ENCODE results near the gene LZTS2. TPM values are rescaled to one million over a fixed set of nuclear protein-coding genes. Genes with fewer than 3 reads are reported as not detected.

Gene LZTS2, protein sequence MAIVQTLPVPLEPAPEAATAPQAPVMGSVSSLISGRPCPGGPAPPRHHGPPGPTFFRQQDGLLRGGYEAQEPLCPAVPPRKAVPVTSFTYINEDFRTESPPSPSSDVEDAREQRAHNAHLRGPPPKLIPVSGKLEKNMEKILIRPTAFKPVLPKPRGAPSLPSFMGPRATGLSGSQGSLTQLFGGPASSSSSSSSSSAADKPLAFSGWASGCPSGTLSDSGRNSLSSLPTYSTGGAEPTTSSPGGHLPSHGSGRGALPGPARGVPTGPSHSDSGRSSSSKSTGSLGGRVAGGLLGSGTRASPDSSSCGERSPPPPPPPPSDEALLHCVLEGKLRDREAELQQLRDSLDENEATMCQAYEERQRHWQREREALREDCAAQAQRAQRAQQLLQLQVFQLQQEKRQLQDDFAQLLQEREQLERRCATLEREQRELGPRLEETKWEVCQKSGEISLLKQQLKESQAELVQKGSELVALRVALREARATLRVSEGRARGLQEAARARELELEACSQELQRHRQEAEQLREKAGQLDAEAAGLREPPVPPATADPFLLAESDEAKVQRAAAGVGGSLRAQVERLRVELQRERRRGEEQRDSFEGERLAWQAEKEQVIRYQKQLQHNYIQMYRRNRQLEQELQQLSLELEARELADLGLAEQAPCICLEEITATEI
- 35.6 TPM for total RNA-seq
- 10 to 100 TPM; 55.0 to 72.0 (median 63.2) TPM for polyA plus RNA-seq (ENCODE audit: insufficient read depth in 1 of 8, insufficient read length in 8 of 8, low replicate concordance in 1 of 8)
- long read RNA-seq, donor 1, full-length matches to known transcripts: 4 of 4 reads
- long read RNA-seq, donor 1, partial matches to known transcripts: 0 of 4 reads
- long read RNA-seq, donor 1, other reads (novel, unspliced or antisense): 0 of 4 reads
- long read RNA-seq, donor 2: 0 reads
- long read RNA-seq, donor 3, full-length matches to known transcripts: 11 of 33 reads
- long read RNA-seq, donor 3, partial matches to known transcripts: 9 of 33 reads
- long read RNA-seq, donor 3, other reads (novel, unspliced or antisense): 13 of 33 reads
- long read RNA-seq, donor 4, full-length matches to known transcripts: 9 of 25 reads
- long read RNA-seq, donor 4, partial matches to known transcripts: 10 of 25 reads
- long read RNA-seq, donor 4, other reads (novel, unspliced or antisense): 6 of 25 reads
- long read RNA-seq, donor 5, full-length matches to known transcripts: 13 of 50 reads
- long read RNA-seq, donor 5, partial matches to known transcripts: 17 of 50 reads
- long read RNA-seq, donor 5, other reads (novel, unspliced or antisense): 20 of 50 reads
- long read RNA-seq, donor 6, full-length matches to known transcripts: 9 of 26 reads
- long read RNA-seq, donor 6, partial matches to known transcripts: 9 of 26 reads
- long read RNA-seq, donor 6, other reads (novel, unspliced or antisense): 8 of 26 reads
- long read RNA-seq, donor 7, full-length matches to known transcripts: 11 of 37 reads
- long read RNA-seq, donor 7, partial matches to known transcripts: 26 of 37 reads
- long read RNA-seq, donor 7, other reads (novel, unspliced or antisense): 0 of 37 reads
- long read RNA-seq, donor 8, transcript LZTS2-205 (3 exons, 804 nt): major isoform, 5 of 6 reads
- long read RNA-seq, donor 8, partial matches to known transcripts: 0 of 6 reads
- long read RNA-seq, donor 8, other reads (novel, unspliced or antisense): 0 of 6 reads
- long read RNA-seq, donor 9, full-length matches to known transcripts: 8 of 21 reads
- long read RNA-seq, donor 9, partial matches to known transcripts: 13 of 21 reads
- long read RNA-seq, donor 9, other reads (novel, unspliced or antisense): 0 of 21 reads
- long read RNA-seq, donor 10, full-length matches to known transcripts: 16 of 27 reads
- long read RNA-seq, donor 10, partial matches to known transcripts: 5 of 27 reads
- long read RNA-seq, donor 10, other reads (novel, unspliced or antisense): 6 of 27 reads
- long read RNA-seq, donor 11, full-length matches to known transcripts: 7 of 23 reads
- long read RNA-seq, donor 11, partial matches to known transcripts: 9 of 23 reads
- long read RNA-seq, donor 11, other reads (novel, unspliced or antisense): 7 of 23 reads

DNA sequence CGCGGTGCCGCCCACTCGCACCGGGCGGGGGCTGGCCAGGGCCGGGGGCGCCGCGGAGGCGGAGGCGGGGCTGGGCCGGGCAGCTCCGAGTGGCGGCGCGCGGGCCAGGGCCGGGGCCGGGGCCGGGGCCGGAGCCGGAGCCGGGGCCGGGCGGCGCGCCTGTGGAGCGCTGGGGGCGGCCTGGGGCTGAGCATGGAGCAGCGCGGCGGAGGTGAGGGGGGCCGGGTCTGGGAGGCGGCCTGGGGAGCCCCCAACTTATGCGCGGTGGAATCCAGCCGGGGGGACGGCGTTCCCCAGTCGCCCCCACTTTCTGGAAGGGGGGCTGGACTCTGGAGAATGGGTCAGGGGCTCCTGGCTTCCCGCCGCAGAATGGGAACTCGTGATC lies at the start of gene LZTS2:
Gene LZTS2, plus strand, starts transcription at position 67 of the 385 bp plus-strand sequence. CDS start 2,731 bp downstream, outside the sequence.
- peak; percentile 60 for DNase-seq
- Histone ChIP-seq H3K36me3 (ENCODE audit: control insufficient read depth, insufficient read depth, low read length) (peaks cover 28% of the 10 kb centered on the region), H3K27ac (ENCODE audit: low read length) (peak within 1 kb of the TSS; percentile 99), H3K4me3 (ENCODE audit: low read length) (peak within 1 kb of the TSS; percentile 77), H3K4me1 (ENCODE audit: control insufficient read depth, insufficient read depth, low read length) (peaks cover 65% of the 10 kb centered on the region), H3K27me3 (ENCODE audit: control insufficient read depth, insufficient read depth, low read length) (no peaks in the 10 kb centered on the region), H3K9me3 (replicated peaks; ENCODE audit: control insufficient read depth, low read depth, low read length) (no peaks in the 10 kb centered on the region)
- under 1% methylated on average over 40 of the region's 44 CpGs for WGBS (ENCODE audit: insufficient coverage)

DNA sequence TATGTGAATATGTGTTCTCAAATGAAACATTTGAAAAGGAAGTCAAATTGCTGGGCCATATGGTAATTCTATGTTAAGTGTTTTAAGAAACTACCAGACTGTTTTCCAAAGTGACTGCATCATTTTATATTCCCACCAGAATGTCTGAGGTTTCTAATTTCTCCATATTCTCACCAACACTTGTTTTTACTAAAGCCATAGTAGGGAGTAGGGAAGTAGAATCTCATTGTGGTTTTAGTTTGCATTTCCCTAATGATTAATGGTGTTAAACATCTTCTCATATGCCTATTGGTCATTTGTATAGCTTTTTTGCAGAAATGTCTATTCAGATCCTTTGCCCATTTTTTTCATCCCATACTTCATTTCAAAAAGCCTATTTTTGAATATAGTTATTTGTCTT lies 39.4 kb upstream of the LZTS2 start:
- no peak overlapping the region for H3K4me3 ChIP-seq (ENCODE audit: low read length)
- no peak overlapping the region for H3K27ac ChIP-seq (ENCODE audit: low read length)
- DNase-seq: no peak
- H3K9me3 ChIP-seq (replicated peaks; ENCODE audit: control insufficient read depth, low read depth, low read length): no peaks in the 10 kb centered on the region
- H3K36me3 ChIP-seq (ENCODE audit: control insufficient read depth, insufficient read depth, low read length): peaks cover 29% of the 10 kb centered on the region
- H3K27me3 ChIP-seq (ENCODE audit: control insufficient read depth, insufficient read depth, low read length): no peaks in the 10 kb centered on the region
- no peaks in the 10 kb centered on the region for H3K4me1 ChIP-seq (ENCODE audit: control insufficient read depth, insufficient read depth, low read length)

DNA sequence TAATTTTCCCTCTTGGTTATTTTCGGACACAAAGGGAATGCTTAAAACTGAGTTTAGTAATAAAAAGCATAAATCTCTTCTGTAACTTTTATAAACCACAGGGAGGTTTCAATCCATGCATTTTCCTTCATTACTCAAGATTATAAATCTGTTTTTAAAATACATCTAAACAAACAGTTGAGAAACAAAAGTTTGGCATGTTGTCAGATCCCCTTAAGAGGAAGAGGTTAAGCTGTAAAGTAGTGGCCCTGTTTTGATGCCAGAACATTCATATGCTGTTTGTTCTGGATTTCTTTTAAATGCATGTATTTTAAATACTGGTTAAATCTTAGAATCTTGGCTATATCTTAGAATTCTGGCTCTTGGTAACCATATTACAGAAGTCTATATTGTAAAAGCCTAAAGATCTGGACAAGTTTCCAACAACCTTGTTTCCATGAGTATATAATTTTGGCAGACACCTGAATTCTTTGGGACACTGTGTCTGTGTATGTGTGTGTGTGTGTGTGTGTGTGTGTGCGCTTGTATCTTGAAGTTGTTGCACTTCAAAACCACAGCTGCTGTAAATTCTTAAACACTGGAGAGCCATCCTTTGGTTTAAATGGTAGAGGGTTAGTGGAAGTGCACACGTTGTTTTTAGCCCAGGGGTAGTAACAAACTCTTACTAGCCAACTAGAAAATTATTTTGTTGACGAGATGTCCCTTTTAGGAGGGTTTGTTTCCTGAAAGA lies 37.1 kb upstream of the LZTS2 start:
- DNase-seq: no peak
- no CpG with 5 or more reads among the region's 4 CpGs for WGBS (ENCODE audit: insufficient coverage)
- Histone ChIP-seq H3K4me3 (ENCODE audit: low read length) (no peak overlapping the region), H3K36me3 (ENCODE audit: control insufficient read depth, insufficient read depth, low read length) (peaks cover 39% of the 10 kb centered on the region), H3K27me3 (ENCODE audit: control insufficient read depth, insufficient read depth, low read length) (no peaks in the 10 kb centered on the region), H3K4me1 (ENCODE audit: control insufficient read depth, insufficient read depth, low read length) (no peaks in the 10 kb centered on the region), H3K27ac (ENCODE audit: low read length) (no peak overlapping the region), H3K9me3 (replicated peaks; ENCODE audit: control insufficient read depth, low read depth, low read length) (no peaks in the 10 kb centered on the region)

DNA sequence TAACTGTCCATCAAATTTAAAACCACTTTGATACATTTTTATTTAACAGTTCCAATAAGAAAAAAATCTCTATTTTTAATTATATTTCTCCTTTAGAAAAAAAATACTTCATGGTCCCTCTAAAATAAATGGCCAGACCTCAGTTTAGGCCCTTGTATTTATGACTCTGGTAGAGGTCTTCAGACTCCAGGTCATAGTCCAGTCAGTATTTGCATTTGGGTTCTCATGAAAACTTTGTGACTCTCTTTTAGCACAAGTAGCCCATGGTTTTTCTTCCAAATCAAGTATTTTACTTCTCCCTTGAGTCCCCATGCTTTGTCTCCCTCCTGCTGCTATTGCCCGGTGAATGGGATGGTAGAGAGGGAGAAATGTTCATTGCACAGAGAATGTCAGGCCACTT lies 35.8 kb upstream of the LZTS2 start:
- Histone ChIP-seq H3K36me3 (ENCODE audit: control insufficient read depth, insufficient read depth, low read length) (peaks cover 36% of the 10 kb centered on the region), H3K27ac (ENCODE audit: low read length) (no peak overlapping the region)

DNA sequence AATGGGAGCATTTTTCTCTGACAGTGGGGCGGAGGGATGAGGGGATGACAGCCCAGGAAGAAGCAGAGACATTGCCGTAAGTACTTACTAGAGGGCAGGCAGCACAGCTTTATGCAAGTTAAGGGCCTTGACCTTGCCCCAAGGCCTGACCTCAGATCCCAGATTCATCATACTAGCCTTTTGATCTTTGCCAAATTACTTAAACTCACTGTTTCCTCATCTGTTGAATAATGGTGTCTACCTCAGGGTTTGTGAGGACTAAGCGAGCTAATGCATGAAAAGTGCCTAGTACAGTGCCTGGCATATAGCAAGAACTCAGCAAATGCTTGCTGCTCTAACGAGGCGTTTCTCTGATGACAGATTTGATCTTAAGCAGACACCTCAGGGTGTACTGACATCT lies 33.8 kb upstream of the LZTS2 start:
- DNase-seq: no peak
- Histone ChIP-seq H3K9me3 (replicated peaks; ENCODE audit: control insufficient read depth, low read depth, low read length) (no peaks in the 10 kb centered on the region), H3K36me3 (ENCODE audit: control insufficient read depth, insufficient read depth, low read length) (peaks cover 36% of the 10 kb centered on the region), H3K27ac (ENCODE audit: low read length) (no peak overlapping the region), H3K4me1 (ENCODE audit: control insufficient read depth, insufficient read depth, low read length) (peaks cover 16% of the 10 kb centered on the region), H3K4me3 (ENCODE audit: low read length) (no peak overlapping the region), H3K27me3 (ENCODE audit: control insufficient read depth, insufficient read depth, low read length) (peaks cover 4% of the 10 kb centered on the region)
- WGBS (ENCODE audit: insufficient coverage): 90% methylated on average over 2 of the region's 5 CpGs

More for the DNA sequence above, 35.8 kb upstream of the LZTS2 start:
- H3K9me3 ChIP-seq (replicated peaks; ENCODE audit: control insufficient read depth, low read depth, low read length): no peaks in the 10 kb centered on the region
- H3K4me1 ChIP-seq (ENCODE audit: control insufficient read depth, insufficient read depth, low read length): peaks cover 6% of the 10 kb centered on the region
- H3K4me3 ChIP-seq (ENCODE audit: low read length): no peak overlapping the region
- DNase-seq: no peak
- H3K27me3 ChIP-seq (ENCODE audit: control insufficient read depth, insufficient read depth, low read length): no peaks in the 10 kb centered on the region
- WGBS (ENCODE audit: insufficient coverage): no CpG with 5 or more reads among the region's 1 CpG

DNA sequence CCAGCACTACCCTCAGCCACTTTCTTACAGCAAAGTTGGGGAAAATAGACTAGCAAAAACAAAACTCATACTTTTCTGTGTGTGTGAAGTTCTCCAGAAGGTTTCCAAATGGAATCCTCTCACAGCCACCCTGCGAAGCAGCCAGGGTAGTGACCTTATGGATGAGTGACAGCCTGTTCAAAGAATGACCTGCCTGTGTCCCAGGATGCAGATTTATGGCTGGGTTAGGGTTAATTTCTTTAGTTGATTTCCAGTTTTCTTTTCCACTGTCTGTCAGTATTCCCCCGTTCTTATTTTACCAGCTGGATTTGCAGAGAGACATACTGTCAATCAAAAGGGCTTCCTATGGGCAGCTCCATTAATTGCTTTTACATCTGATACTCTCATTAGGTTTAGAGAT lies 32.7 kb upstream of the LZTS2 start:
- no peak overlapping the region for H3K4me3 ChIP-seq (ENCODE audit: low read length)
- H3K36me3 ChIP-seq (ENCODE audit: control insufficient read depth, insufficient read depth, low read length): peaks cover 33% of the 10 kb centered on the region
- peaks cover 4% of the 10 kb centered on the region for H3K27me3 ChIP-seq (ENCODE audit: control insufficient read depth, insufficient read depth, low read length)
- H3K27ac ChIP-seq (ENCODE audit: low read length): no peak overlapping the region
- H3K9me3 ChIP-seq (replicated peaks; ENCODE audit: control insufficient read depth, low read depth, low read length): no peaks in the 10 kb centered on the region
- H3K4me1 ChIP-seq (ENCODE audit: control insufficient read depth, insufficient read depth, low read length): peaks cover 16% of the 10 kb centered on the region
- DNase-seq: no peak
- no CpG with 5 or more reads among the region's 2 CpGs for WGBS (ENCODE audit: insufficient coverage)

DNA sequence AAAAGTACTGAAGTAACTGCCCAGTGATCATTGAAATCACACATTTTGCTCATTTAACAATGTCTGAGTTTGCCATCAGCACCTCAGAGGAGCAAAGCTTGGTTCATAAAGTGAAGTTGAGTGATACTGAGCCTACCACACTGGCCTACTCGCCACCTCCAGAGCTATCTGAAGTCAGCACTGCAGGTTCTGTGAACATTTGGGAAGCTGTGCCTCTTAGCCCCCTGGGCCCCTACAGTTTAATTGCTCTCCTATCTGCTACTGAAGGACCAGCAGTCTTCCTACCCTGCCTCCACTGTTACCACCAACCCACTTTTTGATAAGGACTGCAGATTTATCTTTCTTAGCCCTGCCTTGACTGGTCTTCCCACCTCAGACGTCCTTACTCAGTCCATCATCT lies 32.3 kb upstream of the LZTS2 start:
- Histone ChIP-seq H3K4me1 (ENCODE audit: control insufficient read depth, insufficient read depth, low read length) (peaks cover 16% of the 10 kb centered on the region), H3K27ac (ENCODE audit: low read length) (no peak overlapping the region), H3K4me3 (ENCODE audit: low read length) (no peak overlapping the region), H3K36me3 (ENCODE audit: control insufficient read depth, insufficient read depth, low read length) (peaks cover 33% of the 10 kb centered on the region), H3K27me3 (ENCODE audit: control insufficient read depth, insufficient read depth, low read length) (peaks cover 4% of the 10 kb centered on the region), H3K9me3 (replicated peaks; ENCODE audit: control insufficient read depth, low read depth, low read length) (no peaks in the 10 kb centered on the region)
- WGBS (ENCODE audit: insufficient coverage): 89% methylated on average over 1 of the region's 2 CpGs
- DNase-seq: no peak

DNA sequence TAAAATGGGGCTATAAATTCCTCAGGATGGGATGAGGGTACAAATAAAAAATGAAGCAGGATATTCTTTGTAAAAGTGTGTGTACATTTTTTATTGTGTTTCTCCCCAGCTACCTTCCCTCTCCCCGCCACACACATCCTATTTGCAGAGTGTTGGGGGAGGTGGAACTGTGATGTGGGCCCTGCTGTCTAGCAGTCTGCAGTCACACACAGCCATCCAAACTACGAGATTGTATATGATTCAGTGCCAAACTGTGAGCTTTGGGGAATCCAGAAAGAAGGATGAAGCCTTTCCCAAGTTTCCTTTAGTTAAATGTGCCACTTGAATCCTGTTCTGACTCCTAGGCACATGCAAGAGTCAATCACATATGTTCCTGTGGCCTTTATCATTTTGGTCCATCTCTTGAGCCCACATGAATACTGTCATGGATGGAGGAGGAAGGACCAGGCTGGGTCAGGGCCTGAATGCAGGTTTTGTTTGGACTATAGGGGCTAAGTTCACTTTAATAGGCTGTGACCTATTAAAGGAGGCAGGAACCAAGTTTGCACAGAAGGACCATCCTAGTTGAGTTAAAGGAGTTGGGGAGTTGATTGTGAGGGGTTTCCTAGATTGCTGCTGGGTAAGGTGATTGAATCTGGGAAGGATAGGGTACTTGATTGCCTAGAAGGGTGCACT lies 31.4 kb upstream of the LZTS2 start:
- H3K4me3 ChIP-seq (ENCODE audit: low read length): no peak overlapping the region
- no CpG with 5 or more reads among the region's 2 CpGs for WGBS (ENCODE audit: insufficient coverage)

More for the DNA sequence above, 31.4 kb upstream of the LZTS2 start:
- Histone ChIP-seq H3K9me3 (replicated peaks; ENCODE audit: control insufficient read depth, low read depth, low read length) (no peaks in the 10 kb centered on the region), H3K36me3 (ENCODE audit: control insufficient read depth, insufficient read depth, low read length) (peaks cover 29% of the 10 kb centered on the region), H3K27me3 (ENCODE audit: control insufficient read depth, insufficient read depth, low read length) (peaks cover 4% of the 10 kb centered on the region), H3K4me1 (ENCODE audit: control insufficient read depth, insufficient read depth, low read length) (peaks cover 16% of the 10 kb centered on the region), H3K27ac (ENCODE audit: low read length) (no peak overlapping the region)
- no peak for DNase-seq
